NCI-H2196 (cell line): ENCODE results near the gene RPS19.

Experiments
- DNase-seq: peaks from one replicate; lab custom pipeline; 2025; ENCODE audit not compliant: unreplicated experiment; lab: John Stamatoyannopoulos, UW

Gene RPS19

GRCh38 chr19:41859618-41860418 is at the start of gene RPS19:
Gene RPS19, plus strand, starts transcription at chr19:41860255. Its CDS starts 520 bp downstream, at chr19:41860775.
- DNase-seq = peak; percentile 99

GRCh38 chr19:41810301-41810700 is 49.8 kb upstream of the RPS19 start:
- no peak for DNase-seq

GRCh38 chr19:41811036-41811435 is 49.0 kb upstream of the RPS19 start:
- DNase-seq = no peak

GRCh38 chr19:41811981-41812380 is 48.1 kb upstream of the RPS19 start:
- DNase-seq = no peak

GRCh38 chr19:41813911-41814310 is 46.1 kb upstream of the RPS19 start:
- no peak for DNase-seq

GRCh38 chr19:41815301-41815700 is 44.8 kb upstream of the RPS19 start:
- no peak for DNase-seq

- DNase-seq = no peak
Observed at GRCh38 chr19:41816761-41817160, 43.3 kb upstream of the RPS19 start.

- peak; percentile 84 for DNase-seq
Observed at GRCh38 chr19:41821003-41821735, 38.9 kb upstream of the RPS19 start.

GRCh38 chr19:41837981-41838708 is 21.9 kb upstream of the RPS19 start:
- DNase-seq = no peak

GRCh38 chr19:41839211-41839610 is 20.8 kb upstream of the RPS19 start:
- DNase-seq = no peak

- no peak for DNase-seq
Observed at GRCh38 chr19:41843371-41843770, 16.7 kb upstream of the RPS19 start.

GRCh38 chr19:41844601-41845000 is 15.5 kb upstream of the RPS19 start, which contains the start of gene LYPD4:
Gene LYPD4, minus strand, starts transcription at chr19:41844683. Its CDS starts 5,398 bp downstream, at chr19:41839285.
- DNase-seq = no peak

GRCh38 chr19:41845001-41845050 is 15.2 kb upstream of the RPS19 start, which contains the start of gene DMRTC2:
Gene DMRTC2, plus strand, starts transcription at chr19:41845042. Its CDS starts 2,387 bp downstream, at chr19:41847429.
- DNase-seq = no peak

GRCh38 chr19:41845051-41845590 is 14.9 kb upstream of the RPS19 start:
- no peak for DNase-seq

- no peak for DNase-seq
Observed at GRCh38 chr19:41847351-41848105, 12.5 kb upstream of the RPS19 start.

- DNase-seq = no peak
Observed at GRCh38 chr19:41848666-41849065, 11.4 kb upstream of the RPS19 start.

- DNase-seq = no peak
Observed at GRCh38 chr19:41849067-41849466, 11.0 kb upstream of the RPS19 start.

- no peak for DNase-seq
Observed at GRCh38 chr19:41850381-41850780, 9.7 kb upstream of the RPS19 start.

- DNase-seq = no peak
Observed at GRCh38 chr19:41851456-41851855, 8.6 kb upstream of the RPS19 start.

GRCh38 chr19:41853344-41853743 is 6.7 kb upstream of the RPS19 start:
- DNase-seq = no peak

- no peak for DNase-seq
Observed at GRCh38 chr19:41853768-41854167, 6.3 kb upstream of the RPS19 start.
